Measurements from ENCODE around the gene SNX21. TPM values are rescaled to one million over a fixed set of nuclear protein-coding genes. Genes with fewer than 3 reads are reported as not detected.

Gene SNX21
- total and polyA plus RNA-seq, 2 experiments from 2014 or later = 42.7 to 270 TPM

- H3K27ac ChIP-seq = no peak overlapping the region
- H3K4me3 ChIP-seq = no peak overlapping the region
- DNase-seq (ENCODE audit: low read depth in 1 of 2, low spot score in 1 of 2) = peak; percentile 60 to 72
- no peaks in the 10 kb centered on the region for H3K9me3 ChIP-seq (ENCODE audit: low read depth)
- TF ChIP-seq CTCF (IDR thresholded peaks at IDR 0.05; ENCODE audit: low read depth, low read length) = peak; percentile 75
- H3K27me3 ChIP-seq = no peaks in the 10 kb centered on the region
- no peaks in the 10 kb centered on the region for H3K4me1 ChIP-seq (ENCODE audit: low read depth)
- peaks cover 41% of the 10 kb centered on the region for H3K36me3 ChIP-seq
Measured at GRCh38 chr20:45798935-45799642, 34.5 kb upstream of the SNX21 start.

GRCh38 chr20:45801851-45802250 is 31.7 kb upstream of the SNX21 start:
- Histone ChIP-seq H3K4me3 (no peak overlapping the region), H3K9me3 (ENCODE audit: low read depth) (no peaks in the 10 kb centered on the region), H3K36me3 (peaks cover 38% of the 10 kb centered on the region), H3K4me1 (ENCODE audit: low read depth) (no peaks in the 10 kb centered on the region), H3K27me3 (no peaks in the 10 kb centered on the region), H3K27ac (no peak overlapping the region)
- no peak for DNase-seq (ENCODE audit: low read depth in 1 of 2, low spot score in 1 of 2)
- TF ChIP-seq CTCF (IDR thresholded peaks at IDR 0.05; ENCODE audit: low read depth, low read length) = no peak

- TF ChIP-seq CTCF (IDR thresholded peaks at IDR 0.05; ENCODE audit: low read depth, low read length) = no peak
- DNase-seq (ENCODE audit: low read depth in 1 of 2, low spot score in 1 of 2) = no peak
- no peaks in the 10 kb centered on the region for H3K9me3 ChIP-seq (ENCODE audit: low read depth)
- H3K4me1 ChIP-seq (ENCODE audit: low read depth) = no peaks in the 10 kb centered on the region
- H3K27me3 ChIP-seq = no peaks in the 10 kb centered on the region
- H3K27ac ChIP-seq = no peak overlapping the region
- peaks cover 28% of the 10 kb centered on the region for H3K36me3 ChIP-seq
- H3K4me3 ChIP-seq = no peak overlapping the region
Measured at GRCh38 chr20:45810191-45810970, 23.2 kb upstream of the SNX21 start.

GRCh38 chr20:45812157-45813005 is 21.2 kb upstream of the SNX21 start, which contains the start of gene UBE2C:
Gene UBE2C, plus strand, starts transcription at chr20:45812644. Its CDS starts 52 bp downstream, at chr20:45812696.
- Histone ChIP-seq H3K4me1 (ENCODE audit: low read depth) (no peaks in the 10 kb centered on the region), H3K27me3 (no peaks in the 10 kb centered on the region), H3K27ac (peak within 1 kb of the TSS; percentile 75), H3K9me3 (ENCODE audit: low read depth) (no peaks in the 10 kb centered on the region), H3K36me3 (peaks cover 22% of the 10 kb centered on the region), H3K4me3 (peak within 1 kb of the TSS; percentile 78)
- TF ChIP-seq CTCF (IDR thresholded peaks at IDR 0.05; ENCODE audit: low read depth, low read length) = no peak
- DNase-seq (ENCODE audit: low read depth in 1 of 2, low spot score in 1 of 2) = peak; percentile 99 to 100

GRCh38 chr20:45813006-45813340 is 20.6 kb upstream of the SNX21 start:
- peak overlapping the region; percentile 75 for H3K27ac ChIP-seq
- no peak for TF ChIP-seq CTCF (IDR thresholded peaks at IDR 0.05; ENCODE audit: low read depth, low read length)
- no peaks in the 10 kb centered on the region for H3K4me1 ChIP-seq (ENCODE audit: low read depth)
- DNase-seq (ENCODE audit: low read depth in 1 of 2, low spot score in 1 of 2) = no peak
- no peaks in the 10 kb centered on the region for H3K9me3 ChIP-seq (ENCODE audit: low read depth)
- H3K27me3 ChIP-seq = no peaks in the 10 kb centered on the region
- H3K36me3 ChIP-seq = peaks cover 20% of the 10 kb centered on the region
- peak overlapping the region; percentile 78 for H3K4me3 ChIP-seq

All from cardiac muscle cell (in vitro differentiated cells and primary cell).